ENCODE results near the gene PAH.

Gene PAH

GRCh38 chr12:102917026-102917787 lies at the start of gene PAH:
Gene PAH, minus strand, starts transcription at chr12:102917244. Its CDS starts 114 bp downstream, at chr12:102917130.
- no peak for DNase-seq (ENCODE audit: low read depth)

- DNase-seq (ENCODE audit: low read depth), result no peak
These were observed 49.3 kb upstream of the PAH start for GRCh38 chr12:102966200-102966863.

GRCh38 chr12:102965281-102966155 lies 48.5 kb upstream of the PAH start:
- no peak for DNase-seq (ENCODE audit: low read depth)

- no peak for DNase-seq (ENCODE audit: low read depth)
These were observed 47.8 kb upstream of the PAH start for GRCh38 chr12:102964872-102965271.

- no peak for DNase-seq (ENCODE audit: low read depth)
These were observed 46.8 kb upstream of the PAH start for GRCh38 chr12:102963796-102964195.

- no peak for DNase-seq (ENCODE audit: low read depth)
These were observed 45.9 kb upstream of the PAH start for GRCh38 chr12:102962986-102963385.

- DNase-seq (ENCODE audit: low read depth), result no peak
These were observed 45.5 kb upstream of the PAH start for GRCh38 chr12:102962532-102962931.

GRCh38 chr12:102961466-102961855 lies 44.4 kb upstream of the PAH start:
- no peak for DNase-seq (ENCODE audit: low read depth)

- DNase-seq (ENCODE audit: low read depth), result no peak
These were observed 43.9 kb upstream of the PAH start for GRCh38 chr12:102960766-102961465.

- DNase-seq (ENCODE audit: low read depth), result no peak
These were observed 42.3 kb upstream of the PAH start for GRCh38 chr12:102959391-102959790.

GRCh38 chr12:102958830-102959176 lies 41.8 kb upstream of the PAH start:
- no peak for DNase-seq (ENCODE audit: low read depth)

GRCh38 chr12:102958073-102958829 lies 41.2 kb upstream of the PAH start:
- DNase-seq (ENCODE audit: low read depth), result peak; percentile 7

GRCh38 chr12:102957339-102958050 lies 40.5 kb upstream of the PAH start, which contains the start of gene ASCL1:
Gene ASCL1, plus strand, starts transcription at chr12:102957674. Its CDS starts 571 bp downstream, at chr12:102958245.
- DNase-seq (ENCODE audit: low read depth), result no peak

- DNase-seq (ENCODE audit: low read depth), result no peak
These were observed 39.8 kb upstream of the PAH start for GRCh38 chr12:102956738-102957327.

GRCh38 chr12:102955926-102956737 lies 39.1 kb upstream of the PAH start:
- DNase-seq (ENCODE audit: low read depth), result no peak

- DNase-seq (ENCODE audit: low read depth), result no peak
These were observed 37.1 kb upstream of the PAH start for GRCh38 chr12:102954134-102954533.

GRCh38 chr12:102953221-102953620 lies 36.2 kb upstream of the PAH start:
- no peak for DNase-seq (ENCODE audit: low read depth)

- no peak for DNase-seq (ENCODE audit: low read depth)
These were observed 34.8 kb upstream of the PAH start for GRCh38 chr12:102951841-102952240.

GRCh38 chr12:102950950-102951619 lies 34.0 kb upstream of the PAH start:
- no peak for DNase-seq (ENCODE audit: low read depth)
